Fibroblast of the conjunctiva (primary cell): ENCODE data around the gene PTGER2.

Source experiments
- DNase-seq: peaks from one replicate; pipeline ENCODE4 v3.0.0-alpha.2; 2010; ENCODE audit warnings: low read depth

PTGER2 gene

GRCh38 chr14:52305014-52305413 is 9.1 kb upstream of the PTGER2 start:
- DNase-seq, result no peak

- DNase-seq, result no peak
Observed at GRCh38 chr14:52307376-52307775, 6.7 kb upstream of the PTGER2 start.

GRCh38 chr14:52307905-52308304 is 6.2 kb upstream of the PTGER2 start:
- DNase-seq, result no peak

- no peak for DNase-seq
Observed at GRCh38 chr14:52310541-52310940, 3.6 kb upstream of the PTGER2 start.

GRCh38 chr14:52312931-52313355 is 1.2 kb upstream of the PTGER2 start:
- no peak for DNase-seq

- DNase-seq, result no peak
Observed at GRCh38 chr14:52313462-52313861, 650 bp upstream of the PTGER2 start.

- DNase-seq, result no peak
Observed at GRCh38 chr14:52314595-52315354, 663 bp downstream of the PTGER2 start.

- DNase-seq, result no peak
Observed at GRCh38 chr14:52315355-52315718, 1.2 kb downstream of the PTGER2 start.

- DNase-seq, result no peak
Observed at GRCh38 chr14:52318062-52318461, 4.0 kb downstream of the PTGER2 start.

GRCh38 chr14:52318826-52319645 is 4.9 kb downstream of the PTGER2 start:
- no peak for DNase-seq

- no peak for DNase-seq
Observed at GRCh38 chr14:52319919-52320318, 5.8 kb downstream of the PTGER2 start.

GRCh38 chr14:52325126-52325525 is 11.0 kb downstream of the PTGER2 start:
- DNase-seq, result no peak

- no peak for DNase-seq
Observed at GRCh38 chr14:52325630-52326029, 11.5 kb downstream of the PTGER2 start.

- DNase-seq, result no peak
Observed at GRCh38 chr14:52327374-52328226, 13.5 kb downstream of the PTGER2 start.

- DNase-seq, result no peak
Observed at GRCh38 chr14:52328276-52328675, 14.2 kb downstream of the PTGER2 start.

- no peak for DNase-seq
Observed at GRCh38 chr14:52329678-52330369, 15.7 kb downstream of the PTGER2 start.

GRCh38 chr14:52332269-52332668 is 18.2 kb downstream of the PTGER2 start:
- DNase-seq, result no peak

- DNase-seq, result no peak
Observed at GRCh38 chr14:52333108-52333507, 19.0 kb downstream of the PTGER2 start.

GRCh38 chr14:52333823-52334657 is 19.9 kb downstream of the PTGER2 start:
- DNase-seq, result no peak

- no peak for DNase-seq
Observed at GRCh38 chr14:52336241-52336640, 22.1 kb downstream of the PTGER2 start.
